ENCODE results near the gene SMKR1. TPM values are rescaled to one million over a fixed set of nuclear protein-coding genes. Genes with fewer than 3 reads are reported as not detected.

The SMKR1 gene
- total RNA-seq, 1 experiment from 2014 or later: not detected

- no TSS peak for BruUV-seq (replicated peaks)
- TF ChIP-seq CTCF (IDR thresholded peaks at IDR 0.05; ENCODE audit: unreplicated experiment): no peak
- Mint-ChIP-seq H3K36me3 (ENCODE audit: insufficient read depth, unreplicated experiment) (peaks cover 5% of the 10 kb centered on the region), H3K9me3 (ENCODE audit: low read depth, unreplicated experiment) (no peaks in the 10 kb centered on the region), H3K4me1 (ENCODE audit: low read depth, unreplicated experiment) (no peaks in the 10 kb centered on the region), H3K4me3 (ENCODE audit: low read depth, unreplicated experiment) (no peak overlapping the region), H3K27me3 (ENCODE audit: unreplicated experiment) (peaks cover 4% of the 10 kb centered on the region), H3K27ac (ENCODE audit: unreplicated experiment) (no peak overlapping the region)
- no peak for DNase-seq
- CTCF ChIA-PET: no interaction called here
- intact Hi-C loops (cut with micrococcal nuclease; ENCODE audit: unreplicated experiment): no loop called here
Measured at GRCh38 chr7:129498021-129498420, 4.3 kb upstream of the SMKR1 start.

- BruUV-seq (replicated peaks): no TSS peak
- CTCF ChIA-PET: no interaction called here
- intact Hi-C loops (cut with micrococcal nuclease; ENCODE audit: unreplicated experiment): no loop called here
- H3K36me3 Mint-ChIP-seq (ENCODE audit: insufficient read depth, unreplicated experiment): peaks cover 10% of the 10 kb centered on the region
- no peak for DNase-seq
- no peak for TF ChIP-seq CTCF (IDR thresholded peaks at IDR 0.05; ENCODE audit: unreplicated experiment)
- H3K4me3 Mint-ChIP-seq (ENCODE audit: low read depth, unreplicated experiment): no peak overlapping the region
- peaks cover 14% of the 10 kb centered on the region for H3K27me3 Mint-ChIP-seq (ENCODE audit: unreplicated experiment)
- H3K4me1 Mint-ChIP-seq (ENCODE audit: low read depth, unreplicated experiment): no peaks in the 10 kb centered on the region
- no peaks in the 10 kb centered on the region for H3K9me3 Mint-ChIP-seq (ENCODE audit: low read depth, unreplicated experiment)
- no peak overlapping the region for H3K27ac Mint-ChIP-seq (ENCODE audit: unreplicated experiment)
Measured at GRCh38 chr7:129499999-129500398, 2.3 kb upstream of the SMKR1 start.

- Mint-ChIP-seq H3K4me3 (ENCODE audit: low read depth, unreplicated experiment) (peak overlapping the region; percentile 54), H3K27ac (ENCODE audit: unreplicated experiment) (no peak overlapping the region), H3K9me3 (ENCODE audit: low read depth, unreplicated experiment) (no peaks in the 10 kb centered on the region), H3K36me3 (ENCODE audit: insufficient read depth, unreplicated experiment) (peaks cover 10% of the 10 kb centered on the region), H3K27me3 (ENCODE audit: unreplicated experiment) (peaks cover 14% of the 10 kb centered on the region), H3K4me1 (ENCODE audit: low read depth, unreplicated experiment) (no peaks in the 10 kb centered on the region)
- no peak for DNase-seq
- BruUV-seq (replicated peaks): no TSS peak
- no peak for TF ChIP-seq CTCF (IDR thresholded peaks at IDR 0.05; ENCODE audit: unreplicated experiment)
- intact Hi-C loops (cut with micrococcal nuclease; ENCODE audit: unreplicated experiment): no loop called here
- CTCF ChIA-PET: interaction anchor here (0.8 kb wide), 1 partner anchor 67 kb away, joined by 3 read pairs; no protein-coding TSS in a partner anchor
Measured at GRCh38 chr7:129502708-129503685, 666 bp downstream of the SMKR1 start.

- peak overlapping the region; percentile 54 for H3K4me3 Mint-ChIP-seq (ENCODE audit: low read depth, unreplicated experiment)
- H3K4me1 Mint-ChIP-seq (ENCODE audit: low read depth, unreplicated experiment): no peaks in the 10 kb centered on the region
- CTCF ChIA-PET: no interaction called here
- TF ChIP-seq CTCF (IDR thresholded peaks at IDR 0.05; ENCODE audit: unreplicated experiment): no peak
- H3K9me3 Mint-ChIP-seq (ENCODE audit: low read depth, unreplicated experiment): no peaks in the 10 kb centered on the region
- H3K36me3 Mint-ChIP-seq (ENCODE audit: insufficient read depth, unreplicated experiment): peaks cover 10% of the 10 kb centered on the region
- no peak for DNase-seq
- no peak overlapping the region for H3K27ac Mint-ChIP-seq (ENCODE audit: unreplicated experiment)
- H3K27me3 Mint-ChIP-seq (ENCODE audit: unreplicated experiment): peaks cover 14% of the 10 kb centered on the region
- intact Hi-C loops (cut with micrococcal nuclease; ENCODE audit: unreplicated experiment): no loop called here
- no TSS peak for BruUV-seq (replicated peaks)
Measured at GRCh38 chr7:129503725-129504124, 1.4 kb downstream of the SMKR1 start.
